Measurements from ENCODE around the gene PLCH2. TPM values are rescaled to one million over a fixed set of nuclear protein-coding genes. Genes with fewer than 3 reads are reported as not detected.

PLCH2 gene
- total and polyA plus RNA-seq, 2 of the 13 experiments (the other 11 are each of a cell fraction or from before 2014, with no cell fraction given) = 0.15 to 0.67 TPM

- TF ChIP-seq, protein P1, sequence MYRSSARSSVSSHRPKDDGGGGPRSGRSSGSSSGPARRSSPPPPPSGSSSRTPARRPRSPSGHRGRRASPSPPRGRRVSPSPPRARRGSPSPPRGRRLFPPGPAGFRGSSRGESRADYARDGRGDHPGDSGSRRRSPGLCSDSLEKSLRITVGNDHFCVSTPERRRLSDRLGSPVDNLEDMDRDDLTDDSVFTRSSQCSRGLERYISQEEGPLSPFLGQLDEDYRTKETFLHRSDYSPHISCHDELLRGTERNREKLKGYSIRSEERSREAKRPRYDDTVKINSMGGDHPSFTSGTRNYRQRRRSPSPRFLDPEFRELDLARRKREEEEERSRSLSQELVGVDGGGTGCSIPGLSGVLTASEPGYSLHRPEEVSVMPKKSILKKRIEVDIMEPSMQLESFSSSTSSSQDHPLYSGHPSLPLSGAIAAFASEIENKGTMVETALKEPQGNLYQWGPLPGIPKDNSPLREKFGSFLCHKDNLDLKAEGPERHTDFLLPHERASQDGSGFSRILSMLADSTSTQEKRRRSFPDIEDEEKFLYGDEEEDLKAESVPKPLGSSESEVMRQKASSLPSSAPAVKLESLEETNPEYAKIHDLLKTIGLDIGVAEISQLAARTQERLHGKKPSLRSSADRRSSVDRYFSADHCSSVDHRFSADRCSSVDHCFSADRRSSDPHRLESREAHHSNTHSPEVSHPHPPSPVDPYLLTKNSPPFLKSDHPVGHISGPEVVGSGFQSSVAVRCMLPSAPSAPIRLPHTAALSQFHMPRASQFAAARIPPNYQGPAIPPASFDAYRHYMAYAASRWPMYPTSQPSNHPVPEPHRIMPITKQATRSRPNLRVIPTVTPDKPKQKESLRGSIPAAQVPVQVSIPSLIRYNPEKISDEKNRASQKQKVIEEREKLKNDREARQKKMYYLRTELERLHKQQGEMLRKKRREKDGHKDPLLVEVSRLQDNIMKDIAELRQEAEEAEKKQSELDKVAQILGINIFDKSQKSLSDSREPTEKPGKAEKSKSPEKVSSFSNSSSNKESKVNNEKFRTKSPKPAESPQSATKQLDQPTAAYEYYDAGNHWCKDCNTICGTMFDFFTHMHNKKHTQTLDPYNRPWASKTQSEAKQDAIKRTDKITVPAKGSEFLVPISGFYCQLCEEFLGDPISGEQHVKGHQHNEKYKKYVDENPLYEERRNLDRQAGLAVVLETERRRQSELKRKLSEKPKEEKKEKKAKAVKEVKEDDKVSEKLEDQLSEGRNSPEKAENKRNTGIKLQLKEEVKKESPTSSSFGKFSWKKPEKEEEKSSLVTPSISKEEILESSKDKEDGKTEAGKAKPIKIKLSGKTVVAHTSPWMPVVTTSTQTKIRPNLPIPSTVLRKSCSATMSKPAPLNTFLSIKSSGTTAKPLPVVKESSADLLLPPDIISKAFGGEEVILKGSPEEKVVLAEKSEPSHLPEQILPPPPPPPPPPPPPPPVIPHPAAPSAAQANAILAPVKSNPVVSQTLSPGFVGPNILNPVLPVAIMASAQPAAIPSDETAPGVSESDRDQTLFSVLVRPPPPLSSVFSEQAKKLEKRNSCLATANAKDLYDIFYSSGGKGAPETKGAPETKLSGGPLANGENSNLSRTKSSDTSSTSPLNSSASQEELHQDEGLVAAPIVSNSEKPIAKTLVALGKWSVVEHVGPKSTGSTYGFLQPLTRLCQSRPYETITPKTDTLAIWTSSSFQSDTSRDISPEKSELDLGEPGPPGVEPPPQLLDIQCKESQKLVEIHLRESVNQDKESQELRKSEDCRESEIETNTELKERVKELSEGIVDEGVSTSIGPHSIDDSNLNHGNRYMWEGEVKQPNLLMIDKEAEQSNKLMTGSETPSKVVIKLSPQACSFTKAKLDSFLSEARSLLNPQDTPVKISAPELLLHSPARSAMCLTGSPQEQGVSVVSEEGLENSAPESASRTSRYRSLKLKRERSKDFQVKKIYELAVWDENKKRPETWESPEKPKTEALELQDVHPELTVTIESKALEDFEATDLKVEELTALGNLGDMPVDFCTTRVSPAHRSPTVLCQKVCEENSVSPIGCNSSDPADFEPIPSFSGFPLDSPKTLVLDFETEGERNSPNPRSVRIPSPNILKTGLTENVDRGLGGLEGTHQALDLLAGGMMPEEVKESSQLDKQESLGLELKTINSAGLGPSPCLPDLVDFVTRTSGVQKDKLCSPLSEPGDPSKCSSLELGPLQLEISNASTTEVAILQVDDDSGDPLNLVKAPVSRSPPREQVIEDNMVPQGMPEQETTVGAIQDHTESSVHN (CRISPR knock-in tag; IDR thresholded peaks at IDR 0.05) = no peak
- no peak for TF ChIP-seq PCBP2 (optimal IDR thresholded peaks at IDR 0.05; ENCODE audit: low read depth, low read length, poor library complexity, severe bottlenecking)
- TF ChIP-seq, protein P2, sequence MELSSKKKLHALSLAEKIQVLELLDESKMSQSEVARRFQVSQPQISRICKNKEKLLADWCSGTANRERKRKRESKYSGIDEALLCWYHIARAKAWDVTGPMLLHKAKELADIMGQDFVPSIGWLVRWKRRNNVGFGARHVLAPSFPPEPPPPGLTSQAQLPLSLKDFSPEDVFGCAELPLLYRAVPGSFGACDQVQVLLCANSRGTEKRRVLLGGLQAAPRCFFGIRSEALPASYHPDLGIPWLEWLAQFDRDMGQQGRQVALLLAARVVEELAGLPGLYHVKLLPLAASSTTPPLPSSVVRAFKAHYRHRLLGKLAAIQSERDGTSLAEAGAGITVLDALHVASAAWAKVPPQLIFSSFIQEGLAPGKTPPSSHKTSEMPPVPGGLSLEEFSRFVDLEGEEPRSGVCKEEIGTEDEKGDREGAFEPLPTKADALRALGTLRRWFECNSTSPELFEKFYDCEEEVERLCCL (CRISPR knock-in tag; IDR thresholded peaks at IDR 0.05; ENCODE audit: borderline replicate concordance) = no peak
- TF ChIP-seq MTA1 (CRISPR knock-in tag; IDR thresholded peaks at IDR 0.05; ENCODE audit: borderline replicate concordance) = 0 out of 2 replicates have a peak, but pooled peaks have one; percentile 40
- TF ChIP-seq, protein P3, sequence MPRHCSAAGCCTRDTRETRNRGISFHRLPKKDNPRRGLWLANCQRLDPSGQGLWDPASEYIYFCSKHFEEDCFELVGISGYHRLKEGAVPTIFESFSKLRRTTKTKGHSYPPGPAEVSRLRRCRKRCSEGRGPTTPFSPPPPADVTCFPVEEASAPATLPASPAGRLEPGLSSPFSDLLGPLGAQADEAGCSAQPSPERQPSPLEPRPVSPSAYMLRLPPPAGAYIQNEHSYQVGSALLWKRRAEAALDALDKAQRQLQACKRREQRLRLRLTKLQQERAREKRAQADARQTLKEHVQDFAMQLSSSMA (CRISPR knock-in tag; IDR thresholded peaks at IDR 0.05) = no peak
- TF ChIP-seq, protein P4, sequence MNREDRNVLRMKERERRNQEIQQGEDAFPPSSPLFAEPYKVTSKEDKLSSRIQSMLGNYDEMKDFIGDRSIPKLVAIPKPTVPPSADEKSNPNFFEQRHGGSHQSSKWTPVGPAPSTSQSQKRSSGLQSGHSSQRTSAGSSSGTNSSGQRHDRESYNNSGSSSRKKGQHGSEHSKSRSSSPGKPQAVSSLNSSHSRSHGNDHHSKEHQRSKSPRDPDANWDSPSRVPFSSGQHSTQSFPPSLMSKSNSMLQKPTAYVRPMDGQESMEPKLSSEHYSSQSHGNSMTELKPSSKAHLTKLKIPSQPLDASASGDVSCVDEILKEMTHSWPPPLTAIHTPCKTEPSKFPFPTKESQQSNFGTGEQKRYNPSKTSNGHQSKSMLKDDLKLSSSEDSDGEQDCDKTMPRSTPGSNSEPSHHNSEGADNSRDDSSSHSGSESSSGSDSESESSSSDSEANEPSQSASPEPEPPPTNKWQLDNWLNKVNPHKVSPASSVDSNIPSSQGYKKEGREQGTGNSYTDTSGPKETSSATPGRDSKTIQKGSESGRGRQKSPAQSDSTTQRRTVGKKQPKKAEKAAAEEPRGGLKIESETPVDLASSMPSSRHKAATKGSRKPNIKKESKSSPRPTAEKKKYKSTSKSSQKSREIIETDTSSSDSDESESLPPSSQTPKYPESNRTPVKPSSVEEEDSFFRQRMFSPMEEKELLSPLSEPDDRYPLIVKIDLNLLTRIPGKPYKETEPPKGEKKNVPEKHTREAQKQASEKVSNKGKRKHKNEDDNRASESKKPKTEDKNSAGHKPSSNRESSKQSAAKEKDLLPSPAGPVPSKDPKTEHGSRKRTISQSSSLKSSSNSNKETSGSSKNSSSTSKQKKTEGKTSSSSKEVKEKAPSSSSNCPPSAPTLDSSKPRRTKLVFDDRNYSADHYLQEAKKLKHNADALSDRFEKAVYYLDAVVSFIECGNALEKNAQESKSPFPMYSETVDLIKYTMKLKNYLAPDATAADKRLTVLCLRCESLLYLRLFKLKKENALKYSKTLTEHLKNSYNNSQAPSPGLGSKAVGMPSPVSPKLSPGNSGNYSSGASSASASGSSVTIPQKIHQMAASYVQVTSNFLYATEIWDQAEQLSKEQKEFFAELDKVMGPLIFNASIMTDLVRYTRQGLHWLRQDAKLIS (CRISPR knock-in tag; IDR thresholded peaks at IDR 0.05) = no peak
- TF ChIP-seq ZNF891 (CRISPR knock-in tag; IDR thresholded peaks at IDR 0.05) = no peak
- peak; percentile 24; the same call in 1 of the 2 replicates for TF ChIP-seq TBX2 (CRISPR knock-in tag; IDR thresholded peaks at IDR 0.05; ENCODE audit: borderline replicate concordance)
Observed at GRCh38 chr1:2526824-2527555, 50.9 kb downstream of the PLCH2 start (continued).

All from HepG2 (cell line).